Measurements from ENCODE around the gene FAM120AOS. TPM values are rescaled to one million over a fixed set of nuclear protein-coding genes. Genes with fewer than 3 reads are reported as not detected.

The FAM120AOS gene
- total and polyA plus RNA-seq, 2 of the 8 experiments (the other 6 are each of a cell fraction or from before 2014, with no cell fraction given): 29.6 to 37.6 TPM

GRCh38 chr9:93491593-93492232, 38.3 kb upstream of the FAM120AOS start:
- Histone ChIP-seq H3K23me2 (ENCODE audit: low read depth, low read length) (no peaks in the 10 kb centered on the region), H3K4me2 (ENCODE audit: insufficient read depth in 1 of 2, low read depth in 2 of 2, low read length in 2 of 2) (no peak overlapping the region), H3K4me3 (ENCODE audit: extremely low read depth in 1 of 4, insufficient read depth in 2 of 4, low read depth in 3 of 4, low read length in 4 of 4) (no peak overlapping the region), H3K18ac (ENCODE audit: extremely low read depth, low read length) (no peak overlapping the region), H3K9ac (replicated peaks in 1 of 4; ENCODE audit: extremely low read depth in 1 of 4, low read depth in 3 of 4, low read length in 3 of 4) (no peak overlapping the region), H3K56ac (replicated peaks; ENCODE audit: insufficient read length, low read depth, low read length) (no peak overlapping the region), H2AFZ (ENCODE audit: low read length) (no peak overlapping the region), H4K91ac (replicated peaks; ENCODE audit: insufficient read length, low read length) (no peak overlapping the region), H2BK120ac (replicated peaks; ENCODE audit: low read depth, low read length) (no peak overlapping the region), H2BK20ac (ENCODE audit: low read length) (no peak overlapping the region), H2BK15ac (ENCODE audit: low read length) (no peak overlapping the region), H3K27me3 (replicated peaks in 1 of 4; ENCODE audit: control insufficient read depth in 3 of 4, extremely low read depth in 1 of 4, insufficient read depth in 3 of 4, low read length in 3 of 4) (no peaks in the 10 kb centered on the region), H4K5ac (ENCODE audit: insufficient read length, low read depth, low read length) (no peak overlapping the region), H4K8ac (ENCODE audit: extremely low read depth, insufficient read depth, low read length) (no peak overlapping the region), H3K23ac (ENCODE audit: insufficient read length) (no peak overlapping the region), H3K79me2 (ENCODE audit: control insufficient read depth in 1 of 2, insufficient read depth in 2 of 2, low read length in 2 of 2) (peaks cover 0 to 27% of the 10 kb centered on the region in 2 experiments; a peak in 2 of 4 replicates), H3K4ac (replicated peaks; ENCODE audit: insufficient read length, low read depth, low read length) (no peak overlapping the region), H3K14ac (ENCODE audit: insufficient read length) (no peak overlapping the region), H3K9me3 (ENCODE audit: insufficient read depth in 2 of 2, low read depth in 1 of 2, low read length in 1 of 2) (no peaks in the 10 kb centered on the region), H3K36me3 (ENCODE audit: control insufficient read depth in 2 of 4, insufficient read depth in 4 of 4, low read length in 3 of 4) (peaks cover 0 to 9% (median 5%) of the 10 kb centered on the region in 4 experiments; a peak in 6 of 8 replicates), H2BK12ac (ENCODE audit: low read depth, low read length) (no peak overlapping the region), H2BK5ac (ENCODE audit: low read depth, low read length) (no peak overlapping the region), H3K27ac (ENCODE audit: low read depth, low read length) (no peak overlapping the region), H2AK5ac (ENCODE audit: low read depth, low read length) (no peak overlapping the region), H3K79me1 (ENCODE audit: low read depth, low read length) (peaks cover 10% of the 10 kb centered on the region), H3K4me1 (replicated peaks in 1 of 4; ENCODE audit: control insufficient read depth in 3 of 4, insufficient read depth in 4 of 4, low read length in 3 of 4) (no peaks in the 10 kb centered on the region), H4K20me1 (replicated peaks in 1 of 2; ENCODE audit: control insufficient read depth in 1 of 2, insufficient read depth in 2 of 2, low read length in 2 of 2) (peaks cover 3 to 6% of the 10 kb centered on the region in 2 experiments)
- POLR2A ChIA-PET (ENCODE audit: partially characterized antibody): no interaction called here
- CTCF ChIA-PET (ENCODE audit: partially characterized antibody): interaction anchor here (1.3 to 2.2 kb wide), 2 partner anchors 10 to 17 kb away, joined by 3 to 5 read pairs; no protein-coding TSS in a partner anchor
- DNase-seq (ENCODE audit: low read depth in 1 of 2, low spot score in 2 of 2) (no peak), FAIRE-seq (no peak)
- WGBS, 2 experiments (ENCODE audit: extremely low coverage in 1 of 2, insufficient coverage in 1 of 2, insufficient read length in 1 of 2, insufficient replicate concordance in 2 of 2, low coverage in 1 of 2, low lambda C conversion rate in 2 of 2, missing lambda C conversion rate in 1 of 2): 92% methylated on average over 3 of the region's 3 CpGs; no CpG with 5 or more reads in 1 of the 2 experiments
- TF ChIP-seq RAD21 (IDR thresholded peaks at IDR 0.05 in 1 of 2, conservative IDR thresholded peaks at IDR 0.05 in 1 of 2; ENCODE audit: low read depth in 2 of 2, low read length in 2 of 2) (no peak), ASH2L (IDR thresholded peaks at IDR 0.05; ENCODE audit: low read length) (no peak), CEBPB (IDR thresholded peaks at IDR 0.05; ENCODE audit: low read depth, low read length) (peak; percentile 52; the same call in 1 of the 2 replicates), HDAC2 (IDR thresholded peaks at IDR 0.05; ENCODE audit: borderline replicate concordance in 1 of 2, low read depth in 2 of 2, low read length in 2 of 2) (no peak), EGR1 (IDR thresholded peaks at IDR 0.05; ENCODE audit: borderline replicate concordance, low read depth, low read length) (no peak)
